ENCODE results near the gene PFDN4.
"Not testable (repeated sequence)": the region's sequence is repeated elsewhere in the genome, so short reads cannot be mapped to it uniquely, and the experiment has no call there.

The PFDN4 gene

DNA sequence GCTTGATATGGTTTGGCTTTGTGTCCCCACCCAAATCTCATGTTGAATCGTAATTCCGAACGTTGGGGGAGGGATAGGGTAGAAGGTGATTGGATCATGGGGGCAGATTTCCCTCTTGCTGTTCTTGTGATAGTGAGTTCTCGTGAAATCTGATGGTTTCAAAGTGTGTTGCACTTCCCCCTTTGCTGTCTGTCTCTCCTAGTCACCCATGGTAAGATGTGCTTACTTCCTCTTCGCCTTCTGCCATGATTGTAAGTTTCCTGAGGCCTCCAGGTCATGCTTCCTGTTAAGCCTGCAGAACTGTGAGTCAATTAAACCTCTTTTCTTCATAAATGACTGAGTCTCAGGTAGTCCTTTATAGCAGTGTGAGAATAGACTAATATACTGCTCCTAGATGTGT, 19.9 kb downstream of the PFDN4 start:
- no peak for DNase-seq

DNA sequence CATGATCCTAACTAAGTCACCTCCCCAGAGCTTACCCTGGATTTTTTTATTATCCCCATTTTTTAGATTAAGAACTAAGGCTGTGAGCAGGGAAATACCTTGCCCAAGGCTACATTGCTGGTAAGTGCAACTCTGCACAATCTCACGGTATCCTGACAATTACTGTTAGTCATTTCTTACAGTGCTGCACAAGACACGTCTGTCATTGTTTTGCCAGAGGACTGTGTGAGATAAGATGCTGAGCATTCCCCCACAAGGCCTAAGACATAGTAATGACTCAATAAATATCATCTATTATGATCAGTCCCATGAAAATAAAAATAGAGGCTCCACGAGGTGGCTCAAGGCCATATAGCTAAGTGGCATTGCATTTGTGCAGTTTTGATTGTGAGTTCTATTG, 21.0 kb downstream of the PFDN4 start:
- no peak for DNase-seq

DNA sequence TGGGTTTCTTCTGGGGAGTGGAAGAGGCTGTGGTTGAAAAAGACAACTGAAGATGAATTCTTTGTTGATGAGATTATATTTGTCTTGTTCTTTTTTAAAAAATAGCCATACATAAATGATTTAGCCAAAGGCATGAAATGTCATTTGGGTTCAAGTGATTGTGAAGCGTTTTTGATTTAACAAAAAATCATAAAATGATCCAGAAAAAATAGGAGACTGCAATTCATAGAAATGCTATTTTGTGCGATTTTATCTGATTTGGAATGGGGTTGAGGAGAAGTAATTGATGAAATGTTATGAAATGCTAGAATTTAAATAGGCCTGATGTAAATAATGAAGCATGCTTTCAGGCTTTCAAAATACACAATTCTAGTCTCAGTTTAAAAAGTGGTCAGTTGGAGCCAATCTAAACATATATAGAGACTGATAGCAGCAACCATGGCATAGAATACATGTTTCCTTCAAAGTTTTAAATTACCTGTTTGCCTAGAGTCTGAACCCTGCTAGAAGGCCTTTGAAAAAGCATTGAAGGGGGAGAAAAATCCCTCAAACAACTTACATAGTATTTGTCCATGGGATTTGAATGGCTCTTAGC, 21.8 kb downstream of the PFDN4 start:
- DNase-seq, result no peak

DNA sequence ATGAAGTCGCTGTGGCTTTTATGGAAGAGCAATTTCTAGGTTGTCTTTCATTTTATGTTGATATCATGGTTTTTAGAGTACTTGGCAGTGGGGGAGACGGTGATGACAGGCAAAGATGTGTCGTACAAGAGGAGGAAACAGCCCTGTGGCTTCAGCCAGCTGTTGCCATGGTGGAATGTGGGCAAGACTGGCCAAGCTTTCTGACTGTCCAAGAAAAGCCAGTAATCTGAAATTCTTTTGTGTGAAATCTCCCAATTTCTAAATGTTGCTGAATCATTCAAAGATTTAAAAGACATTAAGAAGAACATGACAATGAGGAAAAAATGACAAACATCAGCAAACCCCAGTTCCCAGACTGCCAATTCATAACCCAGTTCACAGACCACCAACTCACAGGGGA, 23.1 kb downstream of the PFDN4 start:
- DNase-seq, result no peak

GRCh38 chr20:54234991-54235390, 27.1 kb downstream of the PFDN4 start:
- DNase-seq, result no peak

GRCh38 chr20:54237116-54237943, 29.4 kb downstream of the PFDN4 start:
- DNase-seq, result no peak

GRCh38 chr20:54244113-54244512, 36.2 kb downstream of the PFDN4 start:
- no peak for DNase-seq

DNA sequence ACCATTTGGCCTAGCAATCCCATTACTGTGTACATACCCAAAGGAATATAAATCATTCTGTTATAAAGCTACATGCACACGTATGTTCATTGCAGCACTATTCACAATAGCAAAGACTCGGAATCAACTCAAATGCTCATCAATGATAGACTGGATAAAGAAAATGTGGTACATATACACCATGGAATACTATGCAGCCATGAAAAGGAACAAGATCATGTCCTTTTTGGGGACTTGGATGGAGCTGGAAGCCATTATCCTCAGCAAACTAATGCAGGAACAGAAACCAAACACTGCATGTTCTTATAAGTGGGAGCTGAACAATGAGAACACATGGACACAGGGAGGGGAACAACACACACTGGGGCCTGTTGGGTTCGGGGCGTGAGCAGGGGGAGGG, 40.8 kb downstream of the PFDN4 start:
- not testable (repeated sequence) for DNase-seq

GRCh38 chr20:54250691-54251090, 42.8 kb downstream of the PFDN4 start:
- no peak for DNase-seq

DNA sequence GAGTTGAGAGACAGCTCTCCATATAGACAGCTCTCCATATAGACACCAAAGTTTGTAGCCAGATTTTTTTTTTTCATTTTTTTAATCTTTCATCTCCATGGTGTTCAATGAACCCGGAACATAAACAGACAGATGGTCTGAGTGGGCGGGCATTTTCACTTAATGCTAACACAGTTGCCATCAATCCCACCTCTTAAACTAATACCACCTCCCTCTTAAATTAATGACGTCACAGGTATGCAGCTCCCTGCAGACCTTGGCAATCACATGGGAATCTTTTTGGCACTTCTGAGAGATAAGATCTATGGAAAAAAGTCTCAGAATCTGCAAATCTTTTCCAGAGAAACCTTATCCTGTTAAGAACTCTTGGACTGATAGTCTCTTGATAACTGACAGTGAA, 43.2 kb downstream of the PFDN4 start:
- DNase-seq, result no peak

DNA sequence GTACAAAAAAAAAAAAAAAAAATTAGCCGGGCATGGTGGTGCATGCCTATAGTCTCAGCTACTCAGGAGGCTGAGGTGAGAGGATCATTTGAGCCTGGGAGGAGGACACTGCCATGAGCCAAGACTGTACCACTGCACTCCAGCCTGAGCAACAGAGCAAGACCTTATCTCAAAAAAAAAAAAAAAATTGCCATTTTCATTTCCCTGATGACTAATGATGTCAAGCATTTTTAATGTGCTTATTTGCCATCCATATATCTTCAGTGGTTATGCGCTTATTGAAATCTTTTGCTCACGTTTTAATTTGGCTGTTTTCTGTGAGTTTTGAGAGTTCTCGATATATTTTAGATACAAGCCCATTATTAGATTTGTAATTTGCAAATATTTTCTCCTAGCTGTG, 46.7 kb downstream of the PFDN4 start:
- no peak for DNase-seq

DNA sequence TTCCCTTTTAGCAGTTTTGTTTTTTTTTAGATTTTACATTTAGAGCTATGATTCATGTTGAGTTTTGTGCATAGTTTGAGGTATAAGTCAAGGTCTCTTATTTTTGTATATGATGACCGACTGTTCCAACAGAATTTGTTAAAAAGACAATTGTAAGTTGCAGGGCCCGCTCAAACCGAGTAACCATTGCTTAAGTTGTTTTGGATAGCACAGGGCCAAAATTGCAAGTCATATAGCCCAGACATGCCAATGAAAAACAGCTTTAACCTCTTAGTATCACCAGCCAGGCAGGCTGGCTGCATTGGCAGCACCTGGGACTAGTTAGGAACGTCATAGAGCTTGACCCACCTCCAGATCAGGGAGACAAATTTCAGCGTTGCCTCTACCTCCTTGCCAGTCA, 47.3 kb downstream of the PFDN4 start:
- no peak for DNase-seq

DNA sequence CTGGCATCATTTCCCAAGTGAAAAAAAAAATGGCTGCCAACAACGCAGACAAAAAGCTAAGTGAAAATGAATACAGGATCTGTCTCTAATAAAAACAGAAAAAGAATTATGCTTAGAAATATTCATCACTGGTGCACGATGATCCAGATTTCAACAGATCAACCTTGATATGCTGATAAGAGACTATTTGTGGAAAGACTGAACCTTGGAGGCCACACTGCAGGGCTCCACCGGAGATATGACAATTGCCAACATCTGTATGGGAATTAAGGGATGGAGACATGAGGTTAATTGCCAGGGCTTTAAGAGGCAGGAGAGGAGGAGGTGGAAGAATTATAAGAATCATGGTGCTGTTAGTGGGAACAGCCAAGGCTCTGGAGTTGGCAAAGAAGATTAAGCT, 48.3 kb downstream of the PFDN4 start:
- DNase-seq, result no peak

DNA sequence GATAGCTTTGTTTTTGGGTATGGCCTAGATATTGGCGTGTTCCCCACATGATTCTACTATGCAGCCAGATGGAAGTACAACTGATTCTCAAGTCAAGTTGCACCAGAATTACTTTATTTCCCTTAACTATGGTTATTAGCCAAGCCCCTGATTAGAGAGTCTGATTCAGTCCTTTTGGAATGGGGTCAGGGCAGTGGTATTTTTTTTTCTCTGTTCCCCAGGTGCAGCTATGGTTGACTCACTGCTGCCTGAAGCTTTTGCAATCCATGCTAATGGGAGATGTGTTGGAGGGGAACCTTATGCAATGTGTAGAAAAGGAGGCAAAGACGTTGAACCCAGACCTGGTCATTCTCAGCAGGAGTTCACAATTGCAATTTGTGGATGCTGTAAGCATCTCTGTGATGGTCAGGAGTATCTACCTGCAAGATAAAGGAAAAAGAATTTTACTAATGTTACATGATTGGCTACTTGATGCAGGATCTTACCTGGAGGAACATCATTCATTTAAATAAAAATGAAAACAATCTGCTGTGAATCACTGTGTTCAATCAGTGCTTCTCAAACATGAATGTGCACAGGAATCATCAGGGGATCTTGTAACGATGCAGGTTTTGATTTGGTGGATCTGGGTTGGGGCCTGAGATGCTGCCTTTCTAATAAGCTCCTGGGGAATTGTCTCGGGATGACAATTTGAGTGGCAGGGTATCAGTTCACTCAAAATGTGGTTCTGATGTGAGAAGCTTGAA, 49.4 kb downstream of the PFDN4 start:
- DNase-seq, result peak; percentile 66

DNA sequence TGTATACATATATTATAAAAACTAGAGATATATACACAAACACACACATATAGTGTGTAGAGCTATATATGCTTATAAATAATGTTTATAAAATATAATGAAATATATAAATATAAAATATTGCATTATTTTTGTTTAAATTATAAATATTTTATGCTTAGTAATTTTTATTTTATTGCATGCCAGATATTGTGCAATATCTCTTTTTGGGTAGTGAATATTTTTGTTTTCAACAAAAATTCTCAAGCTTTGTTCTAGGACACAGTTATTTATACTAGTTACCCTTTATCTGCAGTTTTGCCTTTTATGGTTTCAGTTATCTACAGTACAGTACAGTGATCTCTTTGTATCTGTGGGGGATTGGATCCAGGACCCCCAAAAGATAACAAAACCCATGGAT, 52.2 kb downstream of the PFDN4 start:
- no peak for DNase-seq

GRCh38 chr20:54262671-54263070, 54.8 kb downstream of the PFDN4 start:
- DNase-seq, result no peak

GRCh38 chr20:54263116-54263690, 55.3 kb downstream of the PFDN4 start:
- DNase-seq, result no peak

GRCh38 chr20:54265791-54266190, 57.9 kb downstream of the PFDN4 start:
- DNase-seq, result not testable (repeated sequence)

DNA sequence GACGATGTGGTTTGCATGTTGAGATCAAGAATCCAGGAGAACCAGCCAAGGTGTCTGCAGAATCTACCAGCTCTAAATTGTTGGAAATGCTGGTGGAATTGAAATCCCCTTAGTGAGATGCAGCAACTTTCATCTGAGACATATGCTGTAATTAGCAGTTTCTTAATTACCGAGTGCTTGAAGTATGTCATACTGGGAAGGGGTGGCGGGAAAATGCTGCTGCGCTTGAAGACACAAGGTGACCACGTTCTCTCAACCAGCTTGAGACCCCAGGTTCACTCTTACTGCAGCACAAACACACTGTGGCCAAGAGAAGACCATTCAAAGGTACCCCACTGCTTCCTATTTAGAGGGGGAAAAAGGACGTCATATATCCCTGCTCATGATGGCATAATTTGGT, 59.0 kb downstream of the PFDN4 start:
- DNase-seq, result no peak

GRCh38 chr20:54267483-54268003, 59.7 kb downstream of the PFDN4 start:
- peak; percentile 60 for DNase-seq

GRCh38 chr20:54268941-54269340, 61.1 kb downstream of the PFDN4 start:
- DNase-seq, result no peak
